OCI-LY1 (cell line): Measurements from ENCODE around the gene PTPRF.

Experiments
- H2AFZ ChIP-seq: fragments of 200-600 bp; sonication (generic), shearing (Covaris generic); 2 replicates; pipeline ENCODE4 v1.6.0; 2014; ENCODE audit warnings: antibody characterized with exemption, mild to moderate bottlenecking, low read length
- H3F3A ChIP-seq: fragments of 200-600 bp; sonication (generic), shearing (Covaris generic); 2 replicates; pipeline ENCODE4 v1.6.0; 2014; ENCODE audit warnings: mild to moderate bottlenecking, antibody characterized with exemption, low read length, moderate library complexity; ENCODE audit not compliant: insufficient read depth
- H3K27ac ChIP-seq: fragments of 200-600 bp; sonication (generic); 2 replicates; pipeline ENCODE4 v1.5.1; 2014; ENCODE audit warnings: low read length, mixed run types, mild to moderate bottlenecking, low read depth; ENCODE audit not compliant: poor library complexity, severe bottlenecking
- H3K27me3 ChIP-seq: fragments of 200-600 bp; sonication (generic); 2 replicates; pipeline ENCODE4 v1.6.0; 2014; ENCODE audit warnings: antibody characterized with exemption, mild to moderate bottlenecking, low read length, moderate library complexity; ENCODE audit not compliant: insufficient read depth
- H3K36me3 ChIP-seq: fragments of 200-600 bp; sonication (generic); 2 replicates; pipeline ENCODE4 v1.6.1; 2014; ENCODE audit warnings: mild to moderate bottlenecking, antibody characterized with exemption, low read length, moderate library complexity, mixed read lengths; ENCODE audit not compliant: insufficient read depth
- H3K4me1 ChIP-seq: fragments of 200-600 bp; sonication (generic); 2 replicates; pipeline ENCODE4 v1.5.1; 2014; ENCODE audit warnings: mild to moderate bottlenecking, low read length, moderate library complexity; ENCODE audit not compliant: insufficient read depth, severe bottlenecking
- H3K4me2 ChIP-seq: fragments of 200-600 bp; sonication (generic), shearing (Covaris generic); 2 replicates; pipeline ENCODE4 v1.6.1; 2014; ENCODE audit warnings: low read length
- H3K4me3 ChIP-seq: fragments of 200-600 bp; sonication (generic); 2 replicates; pipeline ENCODE4 v1.5.1; 2014; ENCODE audit warnings: low read length, low read depth, mild to moderate bottlenecking, mixed read lengths; ENCODE audit not compliant: poor library complexity, severe bottlenecking
- H3K79me2 ChIP-seq: fragments of 200-600 bp; shearing (Covaris generic); 2 replicates; pipeline ENCODE4 v1.6.1; 2016; ENCODE audit warnings: mixed run types, low read length, mixed read lengths; ENCODE audit not compliant: insufficient read depth
- H3K9ac ChIP-seq: fragments of 200-600 bp; sonication (generic), shearing (Covaris generic); 2 replicates; pipeline ENCODE4 v1.6.1; 2014; ENCODE audit warnings: mild to moderate bottlenecking, low read length, mixed read lengths
- H3K9me2 ChIP-seq: fragments of 200-600 bp; sonication (generic), shearing (Covaris generic); 2 replicates; pipeline ENCODE4 v1.6.1; 2014; ENCODE audit warnings: low read depth, mild to moderate bottlenecking, low read length, mixed read lengths
- H3K9me3 ChIP-seq: fragments of 200-600 bp; shearing (Covaris generic); 2 replicates; pipeline ENCODE4 v1.6.1; 2014; ENCODE audit warnings: low read length, mixed read lengths
- H4K20me1 ChIP-seq: fragments of 200-600 bp; sonication (generic), shearing (Covaris generic); 2 replicates; pipeline ENCODE4 v1.6.0; 2016; ENCODE audit warnings: mild to moderate bottlenecking, low read length; ENCODE audit not compliant: insufficient read depth
- EZH2 ChIP-seq: fragments of 200-600 bp; sonication (generic), shearing (Covaris generic); IDR thresholded peaks from 2 replicates; pipeline ENCODE4 v1.8.0; 2017; ENCODE audit warnings: borderline replicate concordance, mixed run types, mild to moderate bottlenecking, antibody characterized with exemption, low read length, moderate library complexity, mixed read lengths
- TF ChIP-seq, protein P1 (sequence below): fragments of 200-600 bp; sonication (generic), shearing (Covaris generic); IDR thresholded peaks from 2 replicates; pipeline ENCODE4 v1.5.1; 2017; ENCODE audit warnings: mild to moderate bottlenecking, antibody characterized with exemption, low read length, moderate library complexity, mixed read lengths

Gene PTPRF

DNA sequence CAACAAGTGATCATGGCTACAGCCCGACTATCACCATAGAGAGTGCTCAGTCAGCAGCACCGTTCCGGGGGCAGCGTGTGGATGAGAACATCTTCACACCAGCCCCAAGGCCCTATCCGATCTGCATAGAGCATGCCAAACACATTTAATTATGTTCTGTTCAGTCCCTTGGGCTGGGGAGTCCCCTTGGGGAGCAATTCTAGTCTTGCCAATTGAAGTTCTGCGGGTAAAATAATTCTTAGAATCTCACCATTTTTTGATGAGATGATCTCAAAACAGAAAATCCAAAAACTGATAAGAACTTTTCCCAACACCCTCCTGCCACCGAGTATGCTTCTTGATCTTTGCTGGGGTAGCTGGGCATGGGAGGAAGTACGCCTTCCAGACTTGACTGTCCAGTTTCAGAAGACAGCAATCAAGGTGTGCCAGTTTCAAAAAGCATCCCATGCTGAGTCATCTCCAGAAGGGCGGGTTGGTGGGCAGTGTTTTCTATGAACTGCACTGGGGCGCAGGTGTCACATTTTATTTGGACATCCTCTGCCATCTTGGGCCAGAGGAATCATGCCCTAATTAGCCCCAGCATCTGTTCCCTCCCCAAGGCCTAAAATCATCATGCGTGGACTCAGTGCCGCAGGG, 20.8 kb upstream of the PTPRF start:
- Histone ChIP-seq H3K9ac (no peak overlapping the region), H3K4me2 (no peak overlapping the region), H3K27ac (no peak overlapping the region), H3K79me2 (no peaks in the 10 kb centered on the region), H3K9me2 (no peaks in the 10 kb centered on the region), H3K9me3 (peaks cover 6% of the 10 kb centered on the region; the same call in 1 of the 2 replicates), H4K20me1 (no peaks in the 10 kb centered on the region), H3K36me3 (no peaks in the 10 kb centered on the region; the same call in 1 of the 2 replicates), H3F3A (no peaks in the 10 kb centered on the region), H3K4me3 (no peak overlapping the region), H3K27me3 (no peaks in the 10 kb centered on the region; the same call in 1 of the 2 replicates), H2AFZ (no peak overlapping the region), H3K4me1 (no peaks in the 10 kb centered on the region)
- TF ChIP-seq, protein P1, sequence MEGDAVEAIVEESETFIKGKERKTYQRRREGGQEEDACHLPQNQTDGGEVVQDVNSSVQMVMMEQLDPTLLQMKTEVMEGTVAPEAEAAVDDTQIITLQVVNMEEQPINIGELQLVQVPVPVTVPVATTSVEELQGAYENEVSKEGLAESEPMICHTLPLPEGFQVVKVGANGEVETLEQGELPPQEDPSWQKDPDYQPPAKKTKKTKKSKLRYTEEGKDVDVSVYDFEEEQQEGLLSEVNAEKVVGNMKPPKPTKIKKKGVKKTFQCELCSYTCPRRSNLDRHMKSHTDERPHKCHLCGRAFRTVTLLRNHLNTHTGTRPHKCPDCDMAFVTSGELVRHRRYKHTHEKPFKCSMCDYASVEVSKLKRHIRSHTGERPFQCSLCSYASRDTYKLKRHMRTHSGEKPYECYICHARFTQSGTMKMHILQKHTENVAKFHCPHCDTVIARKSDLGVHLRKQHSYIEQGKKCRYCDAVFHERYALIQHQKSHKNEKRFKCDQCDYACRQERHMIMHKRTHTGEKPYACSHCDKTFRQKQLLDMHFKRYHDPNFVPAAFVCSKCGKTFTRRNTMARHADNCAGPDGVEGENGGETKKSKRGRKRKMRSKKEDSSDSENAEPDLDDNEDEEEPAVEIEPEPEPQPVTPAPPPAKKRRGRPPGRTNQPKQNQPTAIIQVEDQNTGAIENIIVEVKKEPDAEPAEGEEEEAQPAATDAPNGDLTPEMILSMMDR = no peak
- no peak for TF ChIP-seq EZH2

DNA sequence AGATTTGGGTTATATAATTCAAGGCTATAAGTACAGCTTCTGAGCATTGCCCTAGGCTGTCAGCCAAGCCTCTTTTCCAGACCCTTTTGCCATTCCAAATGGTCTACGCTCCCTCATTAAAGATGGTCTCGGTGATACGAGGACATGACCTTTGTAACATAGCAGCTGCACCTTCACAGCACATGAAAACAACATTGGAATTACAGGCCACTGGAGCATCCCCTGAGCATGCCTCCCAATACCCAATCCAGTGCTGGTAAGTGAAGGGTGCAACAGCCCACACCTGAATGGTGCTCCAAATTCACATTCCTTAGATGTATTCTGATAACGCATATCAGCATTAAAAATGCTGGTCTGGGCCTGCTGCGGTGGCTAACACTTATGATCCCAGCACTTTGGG, 20.1 kb upstream of the PTPRF start:
- Histone ChIP-seq H3K27ac (no peak overlapping the region), H2AFZ (no peak overlapping the region), H3K4me2 (no peak overlapping the region)

DNA sequence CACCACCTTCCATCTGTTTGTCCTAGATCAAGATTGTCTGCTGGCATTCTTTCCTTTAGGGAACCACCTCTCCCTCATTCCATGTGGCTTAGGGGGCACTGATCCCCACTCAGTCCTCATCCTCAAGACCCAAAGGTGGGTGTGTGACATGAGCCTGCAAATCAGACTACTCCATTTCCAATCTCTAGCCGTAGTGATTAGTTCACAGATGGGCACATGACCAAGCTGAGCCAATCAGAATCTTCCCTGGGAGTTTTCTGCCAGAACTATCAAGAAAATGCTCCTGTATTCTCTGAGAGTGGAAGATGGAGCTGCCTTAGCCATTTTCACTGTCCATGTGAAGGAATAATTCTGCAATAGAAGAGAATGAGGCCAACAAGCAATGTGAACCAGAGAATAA, 19.3 kb upstream of the PTPRF start:
- Histone ChIP-seq H4K20me1 (no peaks in the 10 kb centered on the region), H3K4me2 (no peak overlapping the region), H3K79me2 (no peaks in the 10 kb centered on the region), H3F3A (no peaks in the 10 kb centered on the region), H2AFZ (no peak overlapping the region), H3K9me3 (peaks cover 6% of the 10 kb centered on the region; the same call in 1 of the 2 replicates), H3K9ac (no peak overlapping the region), H3K36me3 (no peaks in the 10 kb centered on the region; the same call in 1 of the 2 replicates), H3K9me2 (no peaks in the 10 kb centered on the region), H3K27me3 (no peaks in the 10 kb centered on the region; the same call in 1 of the 2 replicates), H3K4me1 (no peaks in the 10 kb centered on the region), H3K27ac (no peak overlapping the region), H3K4me3 (no peak overlapping the region)
- TF ChIP-seq, protein P1 = no peak
- TF ChIP-seq EZH2 = no peak

More for the DNA sequence above, 20.1 kb upstream of the PTPRF start:
- no peak overlapping the region for H3K9ac ChIP-seq
- H4K20me1 ChIP-seq = no peaks in the 10 kb centered on the region
- H3F3A ChIP-seq = no peaks in the 10 kb centered on the region
- H3K79me2 ChIP-seq = no peaks in the 10 kb centered on the region
- H3K9me3 ChIP-seq = peaks cover 6% of the 10 kb centered on the region; the same call in 1 of the 2 replicates
- no peak overlapping the region for H3K4me3 ChIP-seq
- no peaks in the 10 kb centered on the region; the same call in 1 of the 2 replicates for H3K27me3 ChIP-seq
- TF ChIP-seq EZH2 = no peak
- TF ChIP-seq, protein P1 = no peak
- H3K36me3 ChIP-seq = no peaks in the 10 kb centered on the region; the same call in 1 of the 2 replicates
- no peaks in the 10 kb centered on the region for H3K4me1 ChIP-seq
- H3K9me2 ChIP-seq = no peaks in the 10 kb centered on the region
